HAP-1 (cell line): ENCODE data around the gene CNTNAP1.
"Not testable (repeated sequence)": the region's sequence is repeated elsewhere in the genome, so short reads cannot be mapped to it uniquely, and the experiment has no call there.

ENCODE experiments used
- DNase-seq, 2 experiments: peaks; one replicate each; pipeline ENCODE4 v3.0.0-alpha.2; 2016 to 2020; ENCODE audit warnings: low spot score in 2 of 2
- H3K27me3 ChIP-seq: fragments of 250-450 bp; sonication (Bioruptor Pico); 2 replicates; pipeline ENCODE4 v1.5.1; 2020; ENCODE audit warnings: low read depth, mild to moderate bottlenecking, moderate library complexity
- H3K36me3 ChIP-seq: fragments of 250-450 bp; sonication (Bioruptor Pico); replicated peaks from 2 replicates; pipeline ENCODE4 v1.5.1; 2020; ENCODE audit warnings: mild to moderate bottlenecking
- H3K4me1 ChIP-seq: fragments of 250-450 bp; sonication (Bioruptor Pico); 2 replicates; pipeline ENCODE4 v1.5.1; 2020; ENCODE audit warnings: mild to moderate bottlenecking
- H3K4me3 ChIP-seq: fragments of 250-450 bp; sonication (Bioruptor Pico); 2 replicates; pipeline ENCODE4 v1.5.1; 2020; ENCODE audit warnings: mild to moderate bottlenecking, moderate library complexity
- H3K9me3 ChIP-seq: fragments of 250-450 bp; sonication (Bioruptor Pico); 2 replicates; pipeline ENCODE4 v1.5.1; 2020; ENCODE audit warnings: mild to moderate bottlenecking, moderate library complexity
- in situ Hi-C: fragments of 300-500 bp; cut with MboI; formaldehyde crosslinking; loops from 3 replicates; pipeline ENCODE4 v1.14.3; 2020; ENCODE audit warnings: low sequenced_read_pairs, inconsistent platforms, mixed read lengths

The CNTNAP1 gene

GRCh38 chr17:42702446-42702845 lies 20.1 kb downstream of the CNTNAP1 start:
- H3K27me3 ChIP-seq, result no peaks in the 10 kb centered on the region
- peaks cover 80% of the 10 kb centered on the region for H3K36me3 ChIP-seq
- no peaks in the 10 kb centered on the region for H3K9me3 ChIP-seq
- DNase-seq, result no peak
- H3K4me1 ChIP-seq, result no peaks in the 10 kb centered on the region
- in situ Hi-C loops, result no loop called here
- H3K4me3 ChIP-seq, result no peak overlapping the region

GRCh38 chr17:42704490-42704836 lies 22.1 kb downstream of the CNTNAP1 start:
- in situ Hi-C loops, result no loop called here

GRCh38 chr17:42704837-42705494 lies 22.6 kb downstream of the CNTNAP1 start:
- H3K4me1 ChIP-seq, result no peaks in the 10 kb centered on the region
- no peak for DNase-seq
- peaks cover 91% of the 10 kb centered on the region for H3K36me3 ChIP-seq
- H3K27me3 ChIP-seq, result no peaks in the 10 kb centered on the region
- no peaks in the 10 kb centered on the region for H3K9me3 ChIP-seq
- H3K4me3 ChIP-seq, result no peak overlapping the region
- in situ Hi-C loops, result no loop called here

More at GRCh38 chr17:42704490-42704836, 22.1 kb downstream of the CNTNAP1 start:
- Histone ChIP-seq H3K4me1 (no peaks in the 10 kb centered on the region), H3K4me3 (no peak overlapping the region), H3K36me3 (peaks cover 89% of the 10 kb centered on the region), H3K27me3 (no peaks in the 10 kb centered on the region), H3K9me3 (no peaks in the 10 kb centered on the region)
- no peak for DNase-seq

- H3K36me3 ChIP-seq, result peaks cover 83% of the 10 kb centered on the region
- no peak for DNase-seq
- H3K27me3 ChIP-seq, result no peaks in the 10 kb centered on the region
- in situ Hi-C loops, result no loop called here
- H3K4me1 ChIP-seq, result no peaks in the 10 kb centered on the region
- H3K4me3 ChIP-seq, result no peak overlapping the region
- no peaks in the 10 kb centered on the region for H3K9me3 ChIP-seq
These were observed 24.4 kb downstream of the CNTNAP1 start for GRCh38 chr17:42706732-42707131.

GRCh38 chr17:42708588-42708987 lies 26.3 kb downstream of the CNTNAP1 start:
- Histone ChIP-seq H3K4me1 (no peaks in the 10 kb centered on the region), H3K27me3 (no peaks in the 10 kb centered on the region), H3K9me3 (no peaks in the 10 kb centered on the region), H3K36me3 (peaks cover 78% of the 10 kb centered on the region), H3K4me3 (no peak overlapping the region)
- no peak for DNase-seq
- in situ Hi-C loops, result no loop called here

GRCh38 chr17:42709561-42709960 lies 27.2 kb downstream of the CNTNAP1 start:
- DNase-seq, result no peak
- H3K4me3 ChIP-seq, result no peak overlapping the region
- H3K36me3 ChIP-seq, result peaks cover 68% of the 10 kb centered on the region
- no peaks in the 10 kb centered on the region for H3K9me3 ChIP-seq
- H3K27me3 ChIP-seq, result no peaks in the 10 kb centered on the region
- no peaks in the 10 kb centered on the region for H3K4me1 ChIP-seq
- in situ Hi-C loops, result no loop called here

- in situ Hi-C loops, result no loop called here
These were observed 38.8 kb downstream of the CNTNAP1 start for GRCh38 chr17:42720996-42721583.

GRCh38 chr17:42723636-42724035 lies 41.3 kb downstream of the CNTNAP1 start:
- in situ Hi-C loops, result no loop called here
- peaks cover 54% of the 10 kb centered on the region for H3K36me3 ChIP-seq
- DNase-seq, result no peak

More at GRCh38 chr17:42720996-42721583, 38.8 kb downstream of the CNTNAP1 start:
- peak; percentile 54 to 69 for DNase-seq
- Histone ChIP-seq H3K4me1 (no peaks in the 10 kb centered on the region), H3K9me3 (no peaks in the 10 kb centered on the region), H3K27me3 (no peaks in the 10 kb centered on the region), H3K36me3 (peaks cover 54% of the 10 kb centered on the region), H3K4me3 (no peak overlapping the region)

GRCh38 chr17:42725143-42725542 lies 42.8 kb downstream of the CNTNAP1 start:
- Histone ChIP-seq H3K27me3 (no peaks in the 10 kb centered on the region), H3K36me3 (peaks cover 43% of the 10 kb centered on the region), H3K4me1 (no peaks in the 10 kb centered on the region), H3K4me3 (no peak overlapping the region), H3K9me3 (no peaks in the 10 kb centered on the region)
- in situ Hi-C loops, result no loop called here
- no peak for DNase-seq

More at GRCh38 chr17:42723636-42724035, 41.3 kb downstream of the CNTNAP1 start:
- H3K27me3 ChIP-seq, result no peaks in the 10 kb centered on the region
- no peak overlapping the region for H3K4me3 ChIP-seq
- H3K9me3 ChIP-seq, result no peaks in the 10 kb centered on the region
- H3K4me1 ChIP-seq, result no peaks in the 10 kb centered on the region

- Histone ChIP-seq H3K4me3 (no peak overlapping the region), H3K27me3 (no peaks in the 10 kb centered on the region), H3K4me1 (peaks cover 19% of the 10 kb centered on the region), H3K36me3 (no peaks in the 10 kb centered on the region), H3K9me3 (peaks cover 4% of the 10 kb centered on the region; the same call in 1 of the 2 replicates)
- no peak for DNase-seq
- in situ Hi-C loops, result no loop called here
These were observed 58.4 kb downstream of the CNTNAP1 start for GRCh38 chr17:42740699-42741098.

GRCh38 chr17:42742916-42743315 lies 60.6 kb downstream of the CNTNAP1 start:
- H3K36me3 ChIP-seq, DNase-seq, H3K4me3 ChIP-seq, H3K9me3 ChIP-seq, in situ Hi-C loops, H3K27me3 ChIP-seq: not testable (repeated sequence)
- peaks cover 19% of the 10 kb centered on the region for H3K4me1 ChIP-seq

GRCh38 chr17:42743595-42744282 lies 61.4 kb downstream of the CNTNAP1 start:
- in situ Hi-C loops, result no loop called here
- peaks cover 19% of the 10 kb centered on the region for H3K4me1 ChIP-seq
- DNase-seq, result no peak
- no peaks in the 10 kb centered on the region for H3K27me3 ChIP-seq
- peak overlapping the region; percentile 56 for H3K4me3 ChIP-seq
- H3K36me3 ChIP-seq, result no peaks in the 10 kb centered on the region
- peaks cover 4% of the 10 kb centered on the region; the same call in 1 of the 2 replicates for H3K9me3 ChIP-seq

- peaks cover 4% of the 10 kb centered on the region; the same call in 1 of the 2 replicates for H3K9me3 ChIP-seq
- H3K4me1 ChIP-seq, result peaks cover 19% of the 10 kb centered on the region
- in situ Hi-C loops, result no loop called here
- H3K36me3 ChIP-seq, result no peaks in the 10 kb centered on the region
- peak; percentile 71 to 91 for DNase-seq
- H3K4me3 ChIP-seq, result peak overlapping the region; percentile 56
- H3K27me3 ChIP-seq, result no peaks in the 10 kb centered on the region
These were observed 62.0 kb downstream of the CNTNAP1 start for GRCh38 chr17:42744283-42744805.
